CD4-positive, alpha-beta T cell (primary cell): ENCODE data around the gene LGR6. TPM values are rescaled to one million over a fixed set of nuclear protein-coding genes. Genes with fewer than 3 reads are reported as not detected.

ENCODE experiments used
- ATAC-seq: fragments of 200-7000 bp; cut with Tn5 transposase; one replicate; pipeline ENCODE4 v1.10.0; 2022; ENCODE audit warnings: mild to moderate bottlenecking; ENCODE audit not compliant: poor library complexity
- CTCF ChIA-PET: fragments of 350-600 bp; sonication (Branson Sonifier 250); formaldehyde crosslinking; loops from one replicate; lab custom pipeline; 2021; ENCODE audit warnings: antibody characterized with exemption, inconsistent platforms; lab: Charles Lee
- POLR2A ChIA-PET: fragments of 350-600 bp; sonication (Branson Sonifier 250); formaldehyde crosslinking; loops from one replicate; lab custom pipeline; 2021; ENCODE audit warnings: antibody characterized with exemption, inconsistent platforms; lab: Charles Lee
- DNase-seq, 14 experiments: peaks; one replicate each; pipeline ENCODE4 v3.0.0-alpha.2; 2013 to 2020; ENCODE audit warnings: mixed read lengths in 2 of 14
- H3K27ac ChIP-seq, 2 donors: one replicate each; pipeline versions ENCODE4 v1.5.1 to v1.7.0; 2013; ENCODE audit warnings: low read length in 2 of 2, low read depth in 1 of 2, mild to moderate bottlenecking in 1 of 2
- H3K27me3 ChIP-seq, 2 experiments: 1 replicate in 1 of 2; 2 replicates in 1 of 2; pipeline versions ENCODE4 v1.6.1 to v1.7.0; 2013; ENCODE audit warnings: low read length in 2 of 2, control low read depth in 1 of 2, mild to moderate bottlenecking in 1 of 2, moderate library complexity in 1 of 2; ENCODE audit not compliant: insufficient read depth in 2 of 2, control insufficient read depth in 1 of 2
- H3K36me3 ChIP-seq: one replicate; pipeline ENCODE4 v1.6.1; 2013; ENCODE audit warnings: low read length, control low read depth; ENCODE audit not compliant: insufficient read depth
- H3K4me1 ChIP-seq: one replicate; pipeline ENCODE4 v1.6.1; 2013; ENCODE audit warnings: low read length, control low read depth; ENCODE audit not compliant: insufficient read depth
- H3K4me3 ChIP-seq: one replicate; pipeline ENCODE4 v1.5.1; 2013; ENCODE audit warnings: mild to moderate bottlenecking, low read length, moderate library complexity
- H3K9me3 ChIP-seq, 2 experiments: 1 replicate in 1 of 2; 2 replicates in 1 of 2; pipeline versions ENCODE4 v1.6.1 to v1.7.0; 2013; ENCODE audit warnings: low read length in 2 of 2, mild to moderate bottlenecking in 2 of 2, control low read depth in 1 of 2, moderate library complexity in 1 of 2; ENCODE audit not compliant: control insufficient read depth in 1 of 2, insufficient read depth in 1 of 2
- H3K27ac Mint-ChIP-seq: one replicate; pipeline ENCODE4 v1.8.0; 2020; ENCODE audit warnings: mixed read lengths
- H3K27me3 Mint-ChIP-seq: one replicate; pipeline ENCODE4 v1.8.0; 2021; ENCODE audit warnings: mixed read lengths
- H3K36me3 Mint-ChIP-seq: one replicate; pipeline ENCODE4 v1.8.0; 2021; ENCODE audit warnings: low read depth, mixed read lengths
- H3K4me1 Mint-ChIP-seq: one replicate; pipeline ENCODE4 v1.8.0; 2021; ENCODE audit warnings: low read depth, mixed read lengths
- H3K4me3 Mint-ChIP-seq: one replicate; pipeline ENCODE4 v1.8.0; 2020; ENCODE audit warnings: mild to moderate bottlenecking, mixed read lengths
- H3K9me3 Mint-ChIP-seq: one replicate; pipeline ENCODE4 v1.8.0; 2020; ENCODE audit warnings: mixed read lengths
- CTCF ChIP-seq: fragments of 200-600 bp; IDR thresholded peaks from one replicate; pipeline ENCODE4 v1.8.0; 2022; ENCODE audit warnings: antibody characterized with exemption, mild to moderate bottlenecking
- intact Hi-C, 2 experiments: fragments of 100-400 bp; cut with DNase I in 1 of 2; cut with micrococcal nuclease in 1 of 2; formaldehyde crosslinking; loops; one replicate each; pipeline versions ENCODE4 v1.15.1 to v1.9.0; 2023 to 2025; cut with DNase I, micrococcal nuclease
- total RNA-seq, 174 experiments: library from RNA in 2 of 174; stranded (reverse) in 2 of 174; gene quantifications; one replicate each; pipeline ENCODE4 v1.2.3 and lab custom pipeline; 2021 to 2026

Gene LGR6
- total RNA-seq, 2 experiments from 2014 or later = 0.19 to 0.45 TPM

DNA sequence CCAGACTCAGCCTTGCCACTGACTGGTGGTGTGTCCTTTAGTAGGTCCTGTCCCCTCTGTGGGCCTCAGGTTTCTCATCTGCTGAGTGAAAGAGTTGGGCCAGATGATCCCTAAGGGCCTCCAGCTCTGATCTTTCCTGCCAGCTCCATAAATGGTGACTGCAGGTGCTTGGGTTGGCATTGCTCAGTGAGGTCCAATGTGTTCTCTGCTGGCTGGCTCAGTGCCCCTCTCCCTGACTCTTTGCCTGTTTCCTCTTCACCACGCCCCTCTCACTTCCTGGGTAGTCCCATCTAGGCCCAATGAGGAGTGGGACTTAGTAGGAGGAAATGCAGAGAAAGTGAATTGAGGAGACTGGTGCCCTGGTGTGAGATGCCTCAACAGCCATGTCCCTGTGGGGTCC, 111.6 kb downstream of the LGR6 start:
- ATAC-seq (no peak), DNase-seq (no peak)
- Histone ChIP-seq H3K4me3 (no peak overlapping the region), H3K27ac (no peak overlapping the region), H3K9me3 (no peaks in the 10 kb centered on the region), H3K27me3 (peaks cover 0 to 4% of the 10 kb centered on the region in 2 experiments), H3K36me3 (no peaks in the 10 kb centered on the region), H3K4me1 (no peaks in the 10 kb centered on the region)
- Mint-ChIP-seq H3K36me3 (no peaks in the 10 kb centered on the region), H3K4me1 (no peaks in the 10 kb centered on the region), H3K9me3 (no peaks in the 10 kb centered on the region), H3K27ac (no peak overlapping the region), H3K4me3 (no peak overlapping the region), H3K27me3 (no peaks in the 10 kb centered on the region)
- intact Hi-C loops = no loop called here
- no peak for TF ChIP-seq CTCF
- POLR2A ChIA-PET = no interaction called here
- CTCF ChIA-PET = no interaction called here

- Mint-ChIP-seq H3K27me3 (no peaks in the 10 kb centered on the region), H3K4me1 (no peaks in the 10 kb centered on the region), H3K4me3 (no peak overlapping the region), H3K36me3 (no peaks in the 10 kb centered on the region), H3K9me3 (no peaks in the 10 kb centered on the region), H3K27ac (no peak overlapping the region)
- H3K4me3 ChIP-seq = no peak overlapping the region
- TF ChIP-seq CTCF = no peak
- ChIA-PET CTCF (no interaction called here), POLR2A (no interaction called here)
- DNase-seq (no peak), ATAC-seq (no peak)
- H3K27me3 ChIP-seq = peaks cover 0 to 7% of the 10 kb centered on the region in 2 experiments
- no peaks in the 10 kb centered on the region for H3K9me3 ChIP-seq
- intact Hi-C loops = no loop called here
- no peak overlapping the region for H3K27ac ChIP-seq
- no peaks in the 10 kb centered on the region for H3K4me1 ChIP-seq
- H3K36me3 ChIP-seq = no peaks in the 10 kb centered on the region
These were observed 113.1 kb downstream of the LGR6 start for GRCh38 chr1:202306535-202307345.

DNA sequence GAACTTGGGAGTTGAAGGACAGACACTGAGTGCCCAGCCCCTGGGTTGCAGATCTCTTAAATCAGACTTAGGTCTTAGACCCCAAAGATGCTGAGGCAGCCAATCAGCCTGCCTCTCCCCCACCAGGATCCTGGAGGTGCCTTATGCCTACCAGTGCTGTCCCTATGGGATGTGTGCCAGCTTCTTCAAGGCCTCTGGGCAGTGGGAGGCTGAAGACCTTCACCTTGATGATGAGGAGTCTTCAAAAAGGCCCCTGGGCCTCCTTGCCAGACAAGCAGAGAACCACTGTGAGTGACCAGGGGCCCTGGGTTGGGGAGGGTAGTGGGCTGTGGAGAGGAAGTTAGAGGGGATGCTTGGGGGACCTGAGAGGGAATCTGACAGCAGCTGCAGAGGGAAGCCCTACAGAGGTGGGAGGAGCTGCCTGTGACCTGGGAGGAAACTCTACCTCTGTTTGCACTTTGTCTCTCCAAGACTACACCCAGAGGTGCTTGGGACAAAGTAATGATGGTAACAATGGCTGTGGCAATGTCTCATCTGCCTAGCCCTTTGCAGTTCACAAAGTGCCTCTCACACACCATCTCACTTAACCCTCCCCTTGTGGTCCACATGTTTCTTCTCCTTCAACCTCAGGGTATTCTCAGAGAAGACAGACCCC, 116.6 kb downstream of the LGR6 start:
- Mint-ChIP-seq H3K4me3 (no peak overlapping the region), H3K27me3 (no peaks in the 10 kb centered on the region), H3K27ac (no peak overlapping the region), H3K4me1 (no peaks in the 10 kb centered on the region), H3K36me3 (no peaks in the 10 kb centered on the region), H3K9me3 (no peaks in the 10 kb centered on the region)
- ChIA-PET POLR2A (no interaction called here), CTCF (no interaction called here)
- Histone ChIP-seq H3K9me3 (no peaks in the 10 kb centered on the region), H3K4me1 (no peaks in the 10 kb centered on the region), H3K27ac (no peak overlapping the region), H3K36me3 (no peaks in the 10 kb centered on the region), H3K27me3 (peaks cover 0 to 7% of the 10 kb centered on the region in 2 experiments), H3K4me3 (no peak overlapping the region)
- intact Hi-C loops = no loop called here
- TF ChIP-seq CTCF = no peak
- no peak for ATAC-seq
- no peak for DNase-seq
